ENCODE results near the gene MLYCD. TPM values are rescaled to one million over a fixed set of nuclear protein-coding genes. Genes with fewer than 3 reads are reported as not detected.

The MLYCD gene
- total RNA-seq, 1 donor from 2014 or later = 50.4 TPM

DNA sequence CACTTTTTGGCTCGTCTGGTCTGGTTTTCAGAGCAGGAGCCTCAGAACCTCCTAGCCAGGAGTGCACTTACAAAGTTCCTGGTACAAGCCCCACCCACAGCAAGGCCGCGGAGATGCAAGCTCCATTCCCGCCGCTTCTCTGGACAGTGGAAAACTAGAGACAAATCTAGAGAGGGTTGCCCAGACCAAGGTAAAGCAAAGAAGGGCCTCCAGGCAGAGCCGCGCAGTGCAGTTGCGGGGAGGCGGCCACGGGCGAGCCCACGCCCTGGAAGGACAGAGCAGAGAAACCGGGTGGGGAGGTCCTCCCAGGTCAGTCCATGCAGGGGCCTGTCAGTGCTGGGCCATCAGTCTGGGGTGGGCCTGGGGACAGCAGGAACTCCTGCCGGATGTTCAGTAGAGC lies 43.2 kb downstream of the MLYCD start:
- Histone ChIP-seq H3K27ac (replicated peaks) (no peak overlapping the region), H3K9me3 (replicated peaks) (no peaks in the 10 kb centered on the region), H3K4me3 (no peak overlapping the region), H3K4me1 (peaks cover 19% of the 10 kb centered on the region), H3K27me3 (ENCODE audit: low read depth) (no peaks in the 10 kb centered on the region), H3K36me3 (no peaks in the 10 kb centered on the region)
- TF ChIP-seq, protein P1, sequence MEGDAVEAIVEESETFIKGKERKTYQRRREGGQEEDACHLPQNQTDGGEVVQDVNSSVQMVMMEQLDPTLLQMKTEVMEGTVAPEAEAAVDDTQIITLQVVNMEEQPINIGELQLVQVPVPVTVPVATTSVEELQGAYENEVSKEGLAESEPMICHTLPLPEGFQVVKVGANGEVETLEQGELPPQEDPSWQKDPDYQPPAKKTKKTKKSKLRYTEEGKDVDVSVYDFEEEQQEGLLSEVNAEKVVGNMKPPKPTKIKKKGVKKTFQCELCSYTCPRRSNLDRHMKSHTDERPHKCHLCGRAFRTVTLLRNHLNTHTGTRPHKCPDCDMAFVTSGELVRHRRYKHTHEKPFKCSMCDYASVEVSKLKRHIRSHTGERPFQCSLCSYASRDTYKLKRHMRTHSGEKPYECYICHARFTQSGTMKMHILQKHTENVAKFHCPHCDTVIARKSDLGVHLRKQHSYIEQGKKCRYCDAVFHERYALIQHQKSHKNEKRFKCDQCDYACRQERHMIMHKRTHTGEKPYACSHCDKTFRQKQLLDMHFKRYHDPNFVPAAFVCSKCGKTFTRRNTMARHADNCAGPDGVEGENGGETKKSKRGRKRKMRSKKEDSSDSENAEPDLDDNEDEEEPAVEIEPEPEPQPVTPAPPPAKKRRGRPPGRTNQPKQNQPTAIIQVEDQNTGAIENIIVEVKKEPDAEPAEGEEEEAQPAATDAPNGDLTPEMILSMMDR (IDR thresholded peaks at IDR 0.05; ENCODE audit: borderline replicate concordance) = no peak
- DNase-seq = no peak
- intact Hi-C loops (cut with micrococcal nuclease) = no loop called here

DNA sequence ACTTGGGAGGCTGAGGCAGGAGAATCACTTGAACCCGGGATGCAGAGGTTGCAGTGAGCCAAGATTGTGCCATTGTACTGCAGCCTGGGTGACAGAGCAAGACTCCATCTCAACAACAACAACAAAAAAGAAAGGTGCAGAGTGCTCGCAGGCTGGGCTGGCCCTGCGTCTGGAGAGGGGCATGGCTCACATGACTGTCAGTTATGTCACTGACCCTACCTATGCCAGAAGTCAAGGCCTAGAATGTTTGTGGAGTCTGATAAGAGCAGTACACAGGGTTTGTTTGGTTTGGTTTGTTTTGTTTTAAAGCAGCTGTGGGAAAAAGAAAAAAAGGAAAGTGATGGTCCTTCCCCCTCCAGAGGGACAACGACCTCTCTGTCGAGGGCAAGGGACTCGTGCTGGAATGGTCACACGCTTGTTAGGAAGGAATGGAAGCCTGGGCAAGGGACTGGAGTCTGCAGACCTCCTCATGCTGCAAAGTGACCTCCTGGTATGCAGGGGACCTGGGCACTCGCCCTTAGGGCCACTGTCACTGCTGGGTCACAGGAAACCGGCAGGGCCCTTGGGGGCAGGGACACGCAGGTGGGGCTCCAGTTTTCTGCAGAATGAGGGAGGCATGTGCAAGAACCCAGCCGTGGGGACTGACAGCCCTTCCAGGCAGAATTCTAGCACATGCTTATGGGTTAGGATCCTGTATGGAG lies 44.0 kb downstream of the MLYCD start:
- Histone ChIP-seq H3K4me1 (peaks cover 19% of the 10 kb centered on the region), H3K4me3 (no peak overlapping the region), H3K27ac (replicated peaks) (no peak overlapping the region), H3K27me3 (ENCODE audit: low read depth) (no peaks in the 10 kb centered on the region), H3K9me3 (replicated peaks) (no peaks in the 10 kb centered on the region), H3K36me3 (no peaks in the 10 kb centered on the region)
- no peak for DNase-seq
- intact Hi-C loops (cut with micrococcal nuclease) = no loop called here
- TF ChIP-seq, protein P1 (IDR thresholded peaks at IDR 0.05; ENCODE audit: borderline replicate concordance) = no peak

DNA sequence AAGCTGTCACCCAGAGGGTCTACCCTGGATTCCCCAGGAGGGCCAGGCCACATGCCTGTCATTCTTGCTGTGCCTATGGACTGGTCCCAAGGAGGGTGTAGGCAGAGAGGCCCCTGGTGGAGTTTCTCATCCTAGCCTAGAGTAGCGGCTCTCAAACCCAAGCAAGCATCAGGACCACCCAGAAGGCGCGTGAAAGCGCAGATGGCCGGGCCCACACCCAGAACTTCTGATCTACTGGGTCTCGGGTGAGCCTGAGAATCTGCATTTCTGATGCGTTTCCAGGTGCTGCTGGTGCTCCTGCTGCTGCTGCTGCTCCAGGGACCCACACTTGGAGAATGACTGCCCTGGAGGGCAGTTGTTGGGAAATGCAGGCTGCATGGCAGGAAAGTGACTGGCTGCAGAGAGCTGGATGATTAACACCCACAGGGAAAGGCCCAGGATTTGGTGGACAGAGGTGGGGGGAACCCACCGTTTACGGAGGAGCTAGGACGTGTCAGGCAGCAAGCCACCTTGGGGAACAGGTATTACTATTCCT lies 44.7 kb downstream of the MLYCD start:
- Histone ChIP-seq H3K9me3 (replicated peaks) (no peaks in the 10 kb centered on the region), H3K27me3 (ENCODE audit: low read depth) (no peaks in the 10 kb centered on the region), H3K36me3 (no peaks in the 10 kb centered on the region), H3K4me1 (peaks cover 19% of the 10 kb centered on the region), H3K4me3 (no peak overlapping the region), H3K27ac (replicated peaks) (no peak overlapping the region)
- TF ChIP-seq, protein P1 (IDR thresholded peaks at IDR 0.05; ENCODE audit: borderline replicate concordance) = no peak
- no peak for DNase-seq
- intact Hi-C loops (cut with micrococcal nuclease) = no loop called here

DNA sequence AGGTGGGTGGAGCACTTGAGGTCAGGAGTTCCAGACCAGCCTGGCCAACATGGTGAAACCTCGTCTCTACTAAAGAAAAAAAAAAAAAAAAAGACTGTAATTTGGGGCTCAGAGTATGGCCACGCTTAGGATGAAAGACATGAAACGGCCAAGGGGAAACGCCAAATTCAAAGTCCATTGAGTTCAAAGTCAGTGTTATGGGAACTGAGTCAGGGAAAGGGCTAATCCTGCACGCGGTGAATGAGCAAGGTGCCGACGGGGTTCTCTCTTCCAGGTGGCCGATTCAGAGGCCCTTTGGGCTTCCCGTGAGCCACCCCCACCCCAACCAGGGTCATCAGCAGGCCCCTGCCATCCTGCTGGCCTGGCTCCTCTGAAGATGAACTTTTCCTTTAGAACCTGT lies 46.7 kb downstream of the MLYCD start:
- H3K4me3 ChIP-seq = no peak overlapping the region
- no peaks in the 10 kb centered on the region for H3K27me3 ChIP-seq (ENCODE audit: low read depth)
- H3K4me1 ChIP-seq = peaks cover 11% of the 10 kb centered on the region
- H3K36me3 ChIP-seq = no peaks in the 10 kb centered on the region
- intact Hi-C loops (cut with micrococcal nuclease) = no loop called here
- H3K27ac ChIP-seq (replicated peaks) = no peak overlapping the region
- no peak for DNase-seq
- H3K9me3 ChIP-seq (replicated peaks) = no peaks in the 10 kb centered on the region
- TF ChIP-seq, protein P1 (IDR thresholded peaks at IDR 0.05; ENCODE audit: borderline replicate concordance) = no peak

DNA sequence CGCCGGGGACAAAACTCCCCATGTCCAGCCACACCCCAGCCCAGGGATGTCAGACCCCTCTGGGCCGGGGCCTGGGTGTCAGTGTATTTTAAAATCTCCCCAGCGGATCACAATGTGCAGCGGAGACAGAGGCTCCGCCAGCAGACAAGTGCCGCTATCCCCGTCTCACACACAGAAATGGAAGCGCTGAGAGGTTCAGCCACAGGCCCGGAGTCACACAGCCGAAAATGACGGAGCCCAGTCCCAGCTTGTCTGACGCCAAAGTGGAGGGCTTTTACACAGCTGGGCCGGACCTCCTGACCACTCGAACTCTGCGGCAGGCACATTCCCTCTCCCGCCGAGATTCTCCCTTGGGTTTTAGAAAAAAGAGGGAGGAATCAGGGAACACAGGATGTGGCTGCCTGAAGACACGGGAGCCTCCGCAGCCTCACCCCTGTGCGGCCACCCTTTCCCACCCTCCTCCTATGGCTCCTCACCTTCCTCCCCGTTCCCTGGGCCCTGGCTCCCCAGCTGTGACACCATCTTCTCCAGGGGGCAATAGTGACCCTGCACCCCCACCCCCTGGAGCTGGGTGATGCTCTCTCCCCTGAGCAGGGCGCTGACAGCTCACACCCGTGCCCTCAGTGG lies 47.4 kb downstream of the MLYCD start:
- DNase-seq = no peak
- H3K36me3 ChIP-seq = no peaks in the 10 kb centered on the region
- TF ChIP-seq, protein P1 (IDR thresholded peaks at IDR 0.05; ENCODE audit: borderline replicate concordance) = no peak
- no peaks in the 10 kb centered on the region for H3K27me3 ChIP-seq (ENCODE audit: low read depth)
- intact Hi-C loops (cut with micrococcal nuclease) = no loop called here
- H3K4me1 ChIP-seq = peaks cover 11% of the 10 kb centered on the region
- H3K27ac ChIP-seq (replicated peaks) = no peak overlapping the region
- no peak overlapping the region for H3K4me3 ChIP-seq
- no peaks in the 10 kb centered on the region for H3K9me3 ChIP-seq (replicated peaks)
